ENCODE measurements around the gene TNRC6A. TPM values are rescaled to one million over a fixed set of nuclear protein-coding genes. Genes with fewer than 3 reads are reported as not detected.
"Not testable (repeated sequence)": the region's sequence is repeated elsewhere in the genome, so short reads cannot be mapped to it uniquely, and the experiment has no call there.

TNRC6A gene
- total and polyA plus RNA-seq, 2 experiments from 2014 or later: 93.1 to 124 TPM

DNA sequence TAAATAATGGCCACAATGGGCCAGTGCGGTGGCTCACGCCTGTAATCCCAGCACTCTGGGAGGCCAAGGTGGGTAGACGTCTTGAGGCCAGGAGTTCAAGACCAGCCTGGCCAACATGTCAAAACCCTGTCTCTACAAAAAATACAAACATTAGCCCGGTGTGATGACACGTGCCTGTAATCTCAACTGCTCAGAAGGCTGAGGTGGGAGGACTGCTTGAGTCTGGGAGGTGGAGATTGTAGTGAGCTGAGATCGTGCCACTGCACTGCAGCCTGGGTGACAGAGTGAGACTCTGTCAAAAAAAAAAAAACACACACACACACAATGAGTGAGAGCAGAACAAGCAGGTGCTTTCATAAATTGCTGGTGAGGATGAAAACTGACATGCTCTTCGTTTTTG is 21.7 kb upstream of the TNRC6A start:
- H3K4me3 Mint-ChIP-seq; H4K20me1 ChIP-seq (replicated peaks; ENCODE audit: insufficient read depth); DNase-seq (ENCODE audit: low spot score); H3K9me2 ChIP-seq (ENCODE audit: insufficient read depth); ATAC-seq; H3K27ac Mint-ChIP-seq; H3F3A ChIP-seq (replicated peaks; ENCODE audit: low read depth); H3K27ac ChIP-seq (ENCODE audit: low read depth); H3K9me3 Mint-ChIP-seq; H3K36me3 Mint-ChIP-seq (ENCODE audit: low read depth); H3K4me1 ChIP-seq (ENCODE audit: insufficient read depth); H3K79me2 ChIP-seq (replicated peaks; ENCODE audit: insufficient read depth); H3K4me2 ChIP-seq; H3K27me3 Mint-ChIP-seq (ENCODE audit: insufficient read depth, low read depth, poor library complexity); H3K36me3 ChIP-seq (ENCODE audit: insufficient read depth); H3K4me1 Mint-ChIP-seq; H3K27me3 ChIP-seq (ENCODE audit: insufficient read depth); H3K4me3 ChIP-seq; H2AFZ ChIP-seq: not testable (repeated sequence)

DNA sequence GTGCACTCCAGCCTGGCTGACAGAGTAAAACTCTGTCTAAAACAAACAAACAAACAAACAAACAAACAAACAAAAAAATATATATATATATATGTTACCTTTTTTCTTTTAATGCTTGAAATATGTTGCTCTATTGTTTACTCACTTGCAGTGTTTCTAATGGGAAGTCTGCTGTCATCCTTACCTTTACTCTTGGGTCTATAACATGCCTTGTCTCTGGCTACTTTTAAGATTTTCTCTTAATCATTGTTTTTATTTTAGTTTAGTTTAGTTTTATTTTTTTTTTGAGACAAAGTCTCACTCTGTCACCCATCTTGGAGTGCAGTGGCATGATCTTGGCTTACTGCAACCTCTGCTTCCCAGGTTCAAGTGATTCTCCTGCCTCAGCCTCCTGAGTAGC is 16.1 kb upstream of the TNRC6A start:
- Mint-ChIP-seq H3K27ac (no peak overlapping the region), H3K4me3 (no peak overlapping the region), H3K4me1 (no peaks in the 10 kb centered on the region), H3K27me3 (ENCODE audit: insufficient read depth, low read depth, poor library complexity) (peaks cover 4% of the 10 kb centered on the region), H3K9me3 (peaks cover 16% of the 10 kb centered on the region), H3K36me3 (ENCODE audit: low read depth) (no peaks in the 10 kb centered on the region)
- Histone ChIP-seq H3K27me3 (ENCODE audit: insufficient read depth) (no peaks in the 10 kb centered on the region), H3K4me2 (no peak overlapping the region), H2AFZ (no peak overlapping the region), H3K79me2 (replicated peaks; ENCODE audit: insufficient read depth) (no peaks in the 10 kb centered on the region), H3F3A (replicated peaks; ENCODE audit: low read depth) (no peaks in the 10 kb centered on the region), H3K4me1 (ENCODE audit: insufficient read depth) (no peaks in the 10 kb centered on the region), H3K36me3 (ENCODE audit: insufficient read depth) (no peaks in the 10 kb centered on the region), H3K9me2 (ENCODE audit: insufficient read depth) (no peaks in the 10 kb centered on the region), H3K27ac (ENCODE audit: low read depth) (no peak overlapping the region), H3K4me3 (no peak overlapping the region), H4K20me1 (replicated peaks; ENCODE audit: insufficient read depth) (no peaks in the 10 kb centered on the region)
- ATAC-seq: no peak
- peak; percentile 24 for DNase-seq (ENCODE audit: low spot score)
- no peak for TF ChIP-seq ZNF462 (CRISPR knock-in tag; IDR thresholded peaks at IDR 0.05)
- TF ChIP-seq JUNB (IDR thresholded peaks at IDR 0.05; ENCODE audit: unreplicated experiment): no peak
- no peak for TF ChIP-seq REST (IDR thresholded peaks at IDR 0.05; ENCODE audit: unreplicated experiment)
- TF ChIP-seq, protein P1, sequence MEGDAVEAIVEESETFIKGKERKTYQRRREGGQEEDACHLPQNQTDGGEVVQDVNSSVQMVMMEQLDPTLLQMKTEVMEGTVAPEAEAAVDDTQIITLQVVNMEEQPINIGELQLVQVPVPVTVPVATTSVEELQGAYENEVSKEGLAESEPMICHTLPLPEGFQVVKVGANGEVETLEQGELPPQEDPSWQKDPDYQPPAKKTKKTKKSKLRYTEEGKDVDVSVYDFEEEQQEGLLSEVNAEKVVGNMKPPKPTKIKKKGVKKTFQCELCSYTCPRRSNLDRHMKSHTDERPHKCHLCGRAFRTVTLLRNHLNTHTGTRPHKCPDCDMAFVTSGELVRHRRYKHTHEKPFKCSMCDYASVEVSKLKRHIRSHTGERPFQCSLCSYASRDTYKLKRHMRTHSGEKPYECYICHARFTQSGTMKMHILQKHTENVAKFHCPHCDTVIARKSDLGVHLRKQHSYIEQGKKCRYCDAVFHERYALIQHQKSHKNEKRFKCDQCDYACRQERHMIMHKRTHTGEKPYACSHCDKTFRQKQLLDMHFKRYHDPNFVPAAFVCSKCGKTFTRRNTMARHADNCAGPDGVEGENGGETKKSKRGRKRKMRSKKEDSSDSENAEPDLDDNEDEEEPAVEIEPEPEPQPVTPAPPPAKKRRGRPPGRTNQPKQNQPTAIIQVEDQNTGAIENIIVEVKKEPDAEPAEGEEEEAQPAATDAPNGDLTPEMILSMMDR (conservative IDR thresholded peaks at IDR 0.05; ENCODE audit: low read depth in 2 of 2): no peak
- TF ChIP-seq EZH2phosphoT487 (IDR thresholded peaks at IDR 0.05; ENCODE audit: unreplicated experiment): no peak
- TF ChIP-seq ZNF114 (CRISPR knock-in tag; IDR thresholded peaks at IDR 0.05): no peak
- no peak for TF ChIP-seq POLR2AphosphoS5 (IDR thresholded peaks at IDR 0.05; ENCODE audit: low read depth)
- no peak for TF ChIP-seq NANOG (IDR thresholded peaks at IDR 0.05; ENCODE audit: borderline replicate concordance)
- TF ChIP-seq ETS1 (IDR thresholded peaks at IDR 0.05): no peak
- TF ChIP-seq EZH2 (IDR thresholded peaks at IDR 0.05; ENCODE audit: low read depth, unreplicated experiment): no peak
- TF ChIP-seq STAT1 (IDR thresholded peaks at IDR 0.05; ENCODE audit: unreplicated experiment): no peak
